Testis (tissue), 3 donors: ENCODE measurements around the gene MSLN. TPM values are rescaled to one million over a fixed set of nuclear protein-coding genes. Genes with fewer than 3 reads are reported as not detected.

ENCODE experiments used
- DNase-seq: peaks from one replicate; pipeline ENCODE4 v3.0.0-alpha.2; 2019
- H3K27ac ChIP-seq, 2 donors: fragments of 200-600 bp; sonication (generic); one replicate each; pipeline ENCODE4 v1.5.1; 2019
- H3K27me3 ChIP-seq: fragments of 200-600 bp; sonication (generic); one replicate; pipeline ENCODE4 v1.5.1; 2019
- H3K36me3 ChIP-seq: fragments of 200-600 bp; sonication (generic); one replicate; pipeline ENCODE4 v1.5.1; 2017; ENCODE audit warnings: low read depth; ENCODE audit errors: missing control alignments
- H3K4me1 ChIP-seq: fragments of 200-600 bp; sonication (generic); one replicate; pipeline ENCODE4 v1.5.1; 2019
- H3K4me3 ChIP-seq, 2 donors: fragments of 200-600 bp; sonication (generic); one replicate each; pipeline ENCODE4 v1.5.1; 2017 to 2019
- H3K9me3 ChIP-seq: fragments of 200-600 bp; sonication (generic); one replicate; pipeline ENCODE4 v1.5.1; 2017
- POLR2A ChIP-seq: fragments of 450-650 bp; IDR thresholded peaks from one replicate; pipeline ENCODE4 v1.6.1; 2017; ENCODE audit warnings: antibody characterized with exemption, mild to moderate bottlenecking, moderate library complexity
- WGBS, 2 donors: methylation state at CpG; one replicate each; pipeline ENCODE4 v1.1.5; 2018; 5-methylcytosine and 5-hydroxymethylcytosine counted together
- intact Hi-C: fragments of 100-400 bp; cut with DNase I; formaldehyde crosslinking; loops from one replicate; pipeline ENCODE4 v1.15.1; 2023; ENCODE audit warnings: low total_unique reads
- polyA plus RNA-seq: library from polyadenylated mRNA; stranded (reverse); fragments of 350-450 nt; fragmentation: Illumina TruSeq; extraction: RNeasy Lipid Tissue Mini Kit (QIAGEN cat#74804); gene quantifications from one replicate; pipeline ENCODE4 v1.2.3, GENCODE V29; 2014; ENCODE audit warnings: low read depth, low replicate concordance; ENCODE audit not compliant: insufficient read depth
- total RNA-seq, 2 donors: library from RNA; depleted of rRNA; stranded (reverse); fragments of >200 nt; gene quantifications; one replicate each; pipeline ENCODE4 v1.2.3, GENCODE V29; 2016
- TF ChIP-seq, protein P1 (sequence below), 3 experiments: fragments of 450-650 bp in 2 of 3; fragments of 200-600 bp in 1 of 3; sonication (generic) in 1 of 3; IDR thresholded peaks; one replicate each; pipeline ENCODE4 v1.5.1; 2016 to 2019; ENCODE audit warnings: antibody characterized with exemption in 3 of 3, mild to moderate bottlenecking in 2 of 3, moderate library complexity in 1 of 3

The MSLN gene
- total and polyA plus RNA-seq, 3 donors from 2014 or later = 1.5 to 18.5 (median 2.8) TPM

DNA sequence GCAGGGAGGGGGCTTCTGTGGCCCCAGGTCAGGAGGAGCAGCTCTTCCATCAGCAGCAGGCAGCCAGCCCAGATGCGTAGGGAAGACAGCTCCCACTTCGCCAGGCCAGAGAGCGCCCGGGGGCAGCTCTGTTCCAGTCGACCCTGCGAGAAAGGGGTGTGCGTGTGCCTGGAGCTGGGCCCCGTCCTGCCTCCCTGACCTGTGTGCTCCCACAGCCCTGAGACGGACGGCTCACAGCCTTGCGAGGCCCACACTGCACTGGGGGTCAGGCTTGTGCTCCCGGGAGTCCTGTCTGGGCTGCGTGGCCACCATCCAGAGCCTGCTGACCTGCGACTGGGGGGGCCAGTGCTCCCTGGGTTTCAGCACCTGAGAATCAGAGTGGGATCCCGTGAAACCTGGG, 469 bp upstream of the MSLN start:
- Histone ChIP-seq H3K36me3 (no peaks in the 10 kb centered on the region), H3K9me3 (no peaks in the 10 kb centered on the region), H3K4me1 (no peaks in the 10 kb centered on the region), H3K27ac (no peak overlapping the region), H3K27me3 (no peaks in the 10 kb centered on the region), H3K4me3 (no peak overlapping the region)
- no peak for DNase-seq
- WGBS, 2 donors = 56 to 63% methylated on average over 12 to 15 of the region's 15 CpGs
- intact Hi-C loops = no loop called here
- no peak for TF ChIP-seq POLR2A
- TF ChIP-seq, protein P1, sequence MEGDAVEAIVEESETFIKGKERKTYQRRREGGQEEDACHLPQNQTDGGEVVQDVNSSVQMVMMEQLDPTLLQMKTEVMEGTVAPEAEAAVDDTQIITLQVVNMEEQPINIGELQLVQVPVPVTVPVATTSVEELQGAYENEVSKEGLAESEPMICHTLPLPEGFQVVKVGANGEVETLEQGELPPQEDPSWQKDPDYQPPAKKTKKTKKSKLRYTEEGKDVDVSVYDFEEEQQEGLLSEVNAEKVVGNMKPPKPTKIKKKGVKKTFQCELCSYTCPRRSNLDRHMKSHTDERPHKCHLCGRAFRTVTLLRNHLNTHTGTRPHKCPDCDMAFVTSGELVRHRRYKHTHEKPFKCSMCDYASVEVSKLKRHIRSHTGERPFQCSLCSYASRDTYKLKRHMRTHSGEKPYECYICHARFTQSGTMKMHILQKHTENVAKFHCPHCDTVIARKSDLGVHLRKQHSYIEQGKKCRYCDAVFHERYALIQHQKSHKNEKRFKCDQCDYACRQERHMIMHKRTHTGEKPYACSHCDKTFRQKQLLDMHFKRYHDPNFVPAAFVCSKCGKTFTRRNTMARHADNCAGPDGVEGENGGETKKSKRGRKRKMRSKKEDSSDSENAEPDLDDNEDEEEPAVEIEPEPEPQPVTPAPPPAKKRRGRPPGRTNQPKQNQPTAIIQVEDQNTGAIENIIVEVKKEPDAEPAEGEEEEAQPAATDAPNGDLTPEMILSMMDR (IDR thresholded peaks at IDR 0.05) = no peak

DNA sequence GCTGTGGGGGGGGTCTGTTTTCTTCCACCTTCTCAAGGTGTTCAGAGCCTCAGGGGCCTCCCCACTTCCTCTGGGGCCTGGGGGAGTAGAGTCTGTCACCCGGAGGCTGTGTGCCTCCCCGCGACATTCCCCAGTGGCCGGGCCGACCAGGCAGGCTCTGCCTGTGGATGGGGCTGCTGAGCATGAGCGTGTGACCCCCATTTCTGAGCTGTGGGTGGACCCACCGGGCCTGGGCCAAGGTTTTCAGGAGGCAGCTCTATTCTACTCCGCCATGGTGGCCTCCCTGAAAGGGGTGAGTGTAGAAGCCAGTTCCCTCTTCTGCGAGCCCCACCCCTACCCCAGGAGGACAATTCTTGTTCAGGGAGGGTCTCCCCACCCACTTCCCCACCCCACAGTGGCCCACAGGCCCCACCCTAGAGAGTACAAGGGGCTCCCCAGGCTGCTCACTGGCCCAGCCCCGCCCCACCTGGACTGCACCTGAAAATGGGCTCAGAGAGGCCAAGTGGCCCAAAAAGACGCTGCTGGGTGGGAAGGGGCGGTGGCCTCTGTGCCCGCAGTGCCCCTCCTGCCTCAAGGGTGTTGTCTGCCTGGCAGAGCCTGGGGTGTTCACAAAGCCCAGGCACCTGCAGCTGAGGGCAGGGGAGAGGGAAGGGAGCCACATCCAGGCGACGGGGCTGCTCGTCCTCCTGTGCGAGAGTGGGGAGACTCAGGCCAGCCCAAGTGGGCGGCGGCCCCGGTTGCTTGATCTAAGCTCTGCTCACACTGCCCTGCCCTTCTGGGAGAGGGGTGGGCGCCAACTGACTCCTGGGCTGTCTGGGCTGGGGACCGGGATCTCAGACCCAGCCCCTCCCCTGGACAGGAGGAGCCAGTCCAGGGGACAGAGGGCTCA, 1.3 kb downstream of the MSLN start:
- Histone ChIP-seq H3K27ac (no peak overlapping the region), H3K4me1 (no peaks in the 10 kb centered on the region), H3K27me3 (no peaks in the 10 kb centered on the region), H3K4me3 (no peak overlapping the region), H3K36me3 (no peaks in the 10 kb centered on the region), H3K9me3 (no peaks in the 10 kb centered on the region)
- 79 to 86% methylated on average over 6 to 22 of the region's 22 CpGs for WGBS, 2 donors
- TF ChIP-seq POLR2A = no peak
- TF ChIP-seq, protein P1 (IDR thresholded peaks at IDR 0.05) = no peak
- no peak for DNase-seq
- intact Hi-C loops = no loop called here

- WGBS, 2 donors = 83 to 100% methylated on average over 1 to 17 of the region's 17 CpGs
- TF ChIP-seq, protein P1 (IDR thresholded peaks at IDR 0.05) = no peak
- TF ChIP-seq POLR2A = no peak
- Histone ChIP-seq H3K4me1 (no peaks in the 10 kb centered on the region), H3K27me3 (no peaks in the 10 kb centered on the region), H3K9me3 (no peaks in the 10 kb centered on the region), H3K36me3 (no peaks in the 10 kb centered on the region), H3K27ac (no peak overlapping the region), H3K4me3 (no peak overlapping the region)
- no peak for DNase-seq
- intact Hi-C loops = no loop called here
Observed at GRCh38 chr16:762595-763268, 2.2 kb downstream of the MSLN start.

DNA sequence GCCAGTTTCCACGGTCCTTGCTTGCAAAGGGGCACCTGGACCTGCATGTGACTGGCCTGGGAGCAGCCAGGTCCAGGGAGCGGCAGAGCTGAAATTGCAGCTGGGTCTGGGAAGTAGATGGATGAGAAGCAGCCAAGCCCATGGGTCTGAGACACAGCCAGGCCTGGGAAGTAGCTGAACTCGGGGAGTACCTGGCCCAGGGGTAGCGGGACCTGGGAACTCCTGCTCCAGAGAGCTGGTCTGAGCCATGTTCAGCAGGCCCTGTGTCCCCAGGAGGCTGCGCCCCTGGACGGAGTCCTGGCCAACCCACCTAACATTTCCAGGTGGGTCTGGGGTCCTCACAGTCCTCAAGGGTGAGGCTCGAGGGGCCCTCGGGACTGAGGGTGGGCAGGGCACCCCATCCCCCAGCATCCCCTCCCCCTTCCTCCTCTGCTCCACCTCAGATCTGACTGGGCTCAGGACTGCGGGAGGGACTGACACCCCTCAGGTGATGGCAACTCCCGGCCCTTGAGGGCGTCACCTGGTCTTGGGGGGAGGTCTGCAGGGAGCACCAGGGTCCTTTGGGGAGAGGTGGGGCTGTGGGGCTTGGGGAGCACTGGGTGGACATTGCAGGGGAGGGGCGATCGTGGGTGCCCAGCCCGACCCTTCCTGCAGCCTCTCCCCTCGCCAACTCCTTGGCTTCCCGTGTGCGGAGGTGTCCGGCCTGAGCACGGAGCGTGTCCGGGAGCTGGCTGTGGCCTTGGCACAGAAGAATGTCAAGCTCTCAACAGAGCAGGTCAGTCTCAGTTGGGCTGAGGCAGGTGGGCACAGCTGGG, 3.0 kb downstream of the MSLN start:
- no peak for DNase-seq
- WGBS, 2 donors = 69 to 77% methylated on average over 7 to 16 of the region's 21 CpGs
- Histone ChIP-seq H3K27me3 (no peaks in the 10 kb centered on the region), H3K4me3 (no peak overlapping the region), H3K27ac (no peak overlapping the region), H3K36me3 (no peaks in the 10 kb centered on the region), H3K4me1 (no peaks in the 10 kb centered on the region), H3K9me3 (no peaks in the 10 kb centered on the region)
- TF ChIP-seq POLR2A = no peak
- intact Hi-C loops = no loop called here
